IPS-18a (cell line): ENCODE data around the gene CDH12.
"Not testable (repeated sequence)": the region's sequence is repeated elsewhere in the genome, so short reads cannot be mapped to it uniquely, and the experiment has no call there.

ENCODE experiments used
- H3K27ac ChIP-seq: one replicate; pipeline ENCODE4 v1.5.1; 2013; ENCODE audit warnings: low read length
- H3K27me3 ChIP-seq: one replicate; pipeline ENCODE4 v1.6.1; 2013; ENCODE audit warnings: mild to moderate bottlenecking, low read length; ENCODE audit not compliant: control insufficient read depth, insufficient read depth
- H3K36me3 ChIP-seq: one replicate; pipeline ENCODE4 v1.6.1; 2013; ENCODE audit warnings: low read depth, low read length; ENCODE audit not compliant: control insufficient read depth
- H3K4me1 ChIP-seq: one replicate; pipeline ENCODE4 v1.6.1; 2013; ENCODE audit warnings: low read depth, low read length; ENCODE audit not compliant: control insufficient read depth
- H3K4me3 ChIP-seq: one replicate; pipeline ENCODE4 v1.5.1; 2013; ENCODE audit warnings: low read length
- H3K9ac ChIP-seq: one replicate; pipeline ENCODE4 v1.6.1; 2013; ENCODE audit warnings: mild to moderate bottlenecking, low read length, moderate library complexity
- H3K9me3 ChIP-seq: one replicate; pipeline ENCODE4 v1.6.1; 2013; ENCODE audit warnings: low read depth, low read length; ENCODE audit not compliant: control insufficient read depth

The CDH12 gene

DNA sequence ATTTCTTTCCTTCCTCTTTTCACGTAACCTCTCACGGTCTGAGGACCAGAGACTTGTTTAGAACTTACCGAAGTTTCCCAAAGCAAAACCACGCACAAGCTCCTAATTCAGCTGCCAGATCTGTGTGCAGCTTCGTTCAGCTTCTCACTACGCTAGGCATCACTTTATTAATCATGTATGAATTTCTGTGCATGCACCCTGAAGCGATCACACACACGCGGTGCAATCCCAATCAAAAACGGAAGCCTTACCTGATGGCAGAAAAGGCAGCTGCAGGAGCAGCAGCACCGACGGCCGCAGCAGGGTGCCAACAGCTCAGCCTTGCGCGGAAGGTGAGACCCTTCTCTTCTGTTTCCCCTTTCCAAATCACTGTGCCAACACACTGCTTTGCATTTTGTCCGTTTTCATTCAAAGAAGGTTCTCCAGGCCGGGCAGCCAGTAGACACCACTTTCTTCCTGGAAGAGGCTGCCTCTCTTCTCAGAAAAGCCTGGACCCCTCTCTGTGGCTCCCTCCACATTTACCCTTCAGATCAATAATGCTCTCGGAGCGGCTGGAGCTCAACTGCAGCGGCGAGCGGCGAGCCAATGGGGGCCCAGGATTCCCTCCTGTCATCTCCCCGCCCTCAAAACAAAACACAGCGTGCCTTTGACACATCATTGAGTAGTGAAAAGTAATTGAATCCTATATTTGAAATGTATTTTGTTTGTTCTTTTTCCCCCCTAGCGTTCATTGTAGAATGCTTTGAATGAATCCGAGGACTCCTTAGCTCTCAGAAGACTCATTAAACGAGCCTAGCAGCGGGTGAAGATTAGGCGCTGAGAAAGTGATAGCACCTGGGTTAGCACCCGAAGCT lies at the start of gene CDH12:
Gene CDH12, minus strand, starts transcription at position 538 of the 854 bp plus-strand sequence.
- Histone ChIP-seq H3K36me3 (no peaks in the 10 kb centered on the region), H3K27ac (no peak within 1 kb of the TSS), H3K4me3 (peak within 1 kb of the TSS; percentile 69), H3K4me1 (no peaks in the 10 kb centered on the region), H3K9ac (no peak within 1 kb of the TSS), H3K9me3 (no peaks in the 10 kb centered on the region), H3K27me3 (peaks cover 13% of the 10 kb centered on the region)

GRCh38 chr5:22901885-22902284 lies 48.7 kb upstream of the CDH12 start:
- H3K27ac ChIP-seq = no peak overlapping the region
- H3K4me1 ChIP-seq = no peaks in the 10 kb centered on the region
- no peaks in the 10 kb centered on the region for H3K9me3 ChIP-seq
- H3K36me3 ChIP-seq = no peaks in the 10 kb centered on the region
- H3K4me3 ChIP-seq = no peak overlapping the region
- no peaks in the 10 kb centered on the region for H3K27me3 ChIP-seq
- H3K9ac ChIP-seq = no peak overlapping the region

- H3K27me3 ChIP-seq = no peaks in the 10 kb centered on the region
- H3K9me3 ChIP-seq = no peaks in the 10 kb centered on the region
- no peaks in the 10 kb centered on the region for H3K36me3 ChIP-seq
- H3K27ac ChIP-seq = no peak overlapping the region
- H3K9ac ChIP-seq = no peak overlapping the region
- H3K4me1 ChIP-seq = no peaks in the 10 kb centered on the region
- no peak overlapping the region for H3K4me3 ChIP-seq
Observed at GRCh38 chr5:22900801-22901310, 47.7 kb upstream of the CDH12 start.

DNA sequence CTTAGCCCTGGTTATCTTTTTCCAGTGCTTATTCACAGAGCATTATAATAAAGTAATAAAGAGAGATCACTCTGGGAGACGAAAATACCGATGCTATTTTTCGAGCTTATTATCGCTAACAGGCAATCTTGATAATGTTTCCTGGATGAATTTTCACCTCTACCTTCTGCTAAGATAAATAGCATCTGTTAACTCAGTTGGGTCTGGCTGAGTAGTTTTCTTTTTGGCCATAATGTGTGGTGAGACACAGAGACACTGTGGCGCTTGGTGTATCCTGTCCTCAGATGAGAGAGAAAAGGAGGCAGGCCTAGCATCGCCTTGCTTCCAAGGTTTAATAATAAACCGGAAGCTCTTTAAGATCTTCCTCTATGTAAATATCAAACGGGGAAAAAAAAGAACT lies 46.2 kb upstream of the CDH12 start:
- H3K9ac ChIP-seq = no peak overlapping the region
- no peaks in the 10 kb centered on the region for H3K4me1 ChIP-seq
- no peaks in the 10 kb centered on the region for H3K27me3 ChIP-seq
- no peak overlapping the region for H3K4me3 ChIP-seq
- no peak overlapping the region for H3K27ac ChIP-seq
- H3K36me3 ChIP-seq = no peaks in the 10 kb centered on the region
- no peaks in the 10 kb centered on the region for H3K9me3 ChIP-seq

DNA sequence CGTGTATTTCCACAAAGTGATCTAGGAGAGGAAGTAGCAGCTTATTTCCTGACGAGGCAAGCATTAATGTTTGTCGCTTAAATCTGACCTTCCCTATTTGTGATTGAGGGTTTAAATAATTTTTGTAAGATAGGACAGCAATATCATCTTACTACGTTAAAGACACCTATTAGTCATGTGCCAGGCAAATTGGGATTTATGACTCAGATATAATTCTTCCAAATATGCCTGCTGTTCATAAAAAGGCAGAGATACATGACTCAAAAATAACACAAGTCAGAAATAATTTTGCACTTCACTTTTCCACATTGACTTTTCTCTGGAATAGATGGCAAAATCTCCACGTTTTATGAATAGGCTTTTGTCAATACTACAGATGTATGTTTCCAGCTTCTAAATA lies 43.0 kb upstream of the CDH12 start:
- no peak overlapping the region for H3K9ac ChIP-seq
- no peaks in the 10 kb centered on the region for H3K9me3 ChIP-seq
- no peaks in the 10 kb centered on the region for H3K4me1 ChIP-seq
- H3K36me3 ChIP-seq = no peaks in the 10 kb centered on the region
- H3K27ac ChIP-seq = no peak overlapping the region
- no peak overlapping the region for H3K4me3 ChIP-seq
- H3K27me3 ChIP-seq = no peaks in the 10 kb centered on the region

DNA sequence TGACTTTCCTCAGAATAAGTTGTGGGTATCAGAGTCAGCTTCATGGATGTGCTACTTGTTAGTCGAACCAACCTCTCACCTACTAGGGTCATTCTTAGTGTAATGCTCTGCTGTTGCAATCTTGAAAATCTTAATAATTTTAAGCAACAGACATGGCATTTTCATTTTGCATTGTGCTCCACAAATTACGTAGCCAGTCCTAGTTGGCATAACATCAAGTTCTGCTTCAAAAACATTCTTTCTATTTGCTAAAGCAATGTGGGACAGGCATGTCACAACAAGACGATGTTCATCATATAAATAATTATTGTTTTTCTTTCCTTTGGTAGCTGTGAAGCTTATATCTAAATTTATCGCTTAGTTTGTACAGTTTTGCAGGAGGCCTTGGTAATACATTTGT lies 39.3 kb upstream of the CDH12 start:
- Histone ChIP-seq H3K9me3 (no peaks in the 10 kb centered on the region), H3K9ac (no peak overlapping the region), H3K4me1 (no peaks in the 10 kb centered on the region), H3K27me3 (no peaks in the 10 kb centered on the region), H3K27ac (no peak overlapping the region), H3K4me3 (no peak overlapping the region), H3K36me3 (no peaks in the 10 kb centered on the region)

DNA sequence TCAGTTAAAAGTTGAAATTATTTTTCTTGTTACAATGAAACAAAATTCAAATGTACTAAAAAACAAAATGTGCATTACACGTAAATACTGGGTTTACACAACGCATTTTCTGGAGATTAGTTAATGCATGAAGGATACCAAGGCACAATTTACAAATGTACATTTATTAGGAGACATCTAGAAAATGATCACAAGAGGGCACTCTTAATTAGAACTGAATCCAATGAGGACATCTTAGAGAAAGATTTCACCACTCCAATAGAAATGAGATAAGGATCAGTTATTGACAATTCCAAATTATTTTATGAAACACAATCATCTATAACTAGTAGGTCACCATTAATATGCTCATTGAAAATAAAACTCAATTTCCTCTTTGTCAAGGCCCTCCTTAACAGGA lies 36.6 kb upstream of the CDH12 start:
- Histone ChIP-seq H3K4me3 (no peak overlapping the region), H3K27me3 (no peaks in the 10 kb centered on the region), H3K9ac (no peak overlapping the region), H3K27ac (no peak overlapping the region), H3K9me3 (no peaks in the 10 kb centered on the region), H3K36me3 (no peaks in the 10 kb centered on the region), H3K4me1 (no peaks in the 10 kb centered on the region)

DNA sequence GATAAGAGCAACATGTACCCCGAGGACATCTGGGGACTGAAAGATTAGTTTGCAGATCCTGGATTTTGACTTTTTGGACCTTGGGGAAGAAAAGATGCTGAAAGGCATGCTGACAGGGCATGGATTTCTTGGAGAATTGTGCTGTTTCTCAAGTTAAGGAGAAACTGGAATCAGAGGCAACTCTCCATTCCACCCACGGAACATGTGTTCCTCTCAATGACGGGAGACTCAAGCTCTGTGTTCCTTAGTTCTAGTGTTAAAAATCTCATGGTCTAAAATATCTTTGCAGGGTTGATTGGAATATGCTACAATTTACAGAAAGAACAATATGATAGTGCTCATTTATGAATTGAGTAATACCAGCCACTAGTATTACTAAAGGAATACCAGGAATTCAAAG lies 34.4 kb upstream of the CDH12 start:
- Histone ChIP-seq H3K36me3 (no peaks in the 10 kb centered on the region), H3K4me3 (no peak overlapping the region), H3K9ac (no peak overlapping the region), H3K27me3 (no peaks in the 10 kb centered on the region), H3K9me3 (no peaks in the 10 kb centered on the region), H3K4me1 (no peaks in the 10 kb centered on the region), H3K27ac (no peak overlapping the region)

DNA sequence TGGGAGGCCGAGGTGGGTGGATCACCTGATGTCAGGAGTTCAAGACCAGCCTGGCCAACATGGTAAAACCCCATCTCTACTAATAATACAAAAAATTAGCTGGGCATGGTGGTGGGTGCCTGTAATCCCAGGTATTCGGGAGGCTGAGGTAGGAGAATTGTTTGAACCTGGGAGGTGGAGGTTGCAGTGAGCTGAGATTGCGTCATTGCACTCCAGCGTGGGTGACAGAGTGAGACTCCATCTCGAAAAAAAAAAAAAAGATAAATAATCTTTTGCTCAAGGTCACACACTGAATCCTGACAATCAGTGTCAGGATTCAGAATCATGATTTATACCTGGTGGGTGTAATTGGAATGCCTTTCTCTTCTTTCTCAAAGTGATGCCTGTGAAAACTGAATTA lies 5.8 kb upstream of the CDH12 start:
- H3K36me3 ChIP-seq, H3K27me3 ChIP-seq, H3K4me1 ChIP-seq, H3K27ac ChIP-seq, H3K9ac ChIP-seq, H3K9me3 ChIP-seq, H3K4me3 ChIP-seq: not testable (repeated sequence)

DNA sequence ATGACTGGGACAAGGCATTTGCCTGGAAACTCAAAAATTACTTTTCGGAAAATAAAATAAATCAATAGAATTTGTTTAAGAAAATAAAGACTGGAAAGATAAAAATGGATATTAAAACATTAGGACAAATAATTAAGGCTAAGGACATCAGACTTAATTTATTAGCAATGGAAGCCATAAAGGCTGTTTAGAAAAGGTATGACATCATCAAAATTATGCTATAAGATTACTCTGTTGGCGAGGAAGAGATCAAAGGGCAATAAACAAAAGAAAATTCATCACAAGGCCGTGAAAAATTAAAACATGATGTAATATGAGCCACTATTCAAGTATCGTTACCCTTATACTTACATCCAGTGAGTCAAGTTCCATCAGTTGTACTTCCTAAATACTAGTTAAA lies 2.7 kb upstream of the CDH12 start:
- no peak overlapping the region for H3K27ac ChIP-seq
- no peak overlapping the region for H3K4me3 ChIP-seq
- no peaks in the 10 kb centered on the region for H3K9me3 ChIP-seq
- H3K36me3 ChIP-seq = no peaks in the 10 kb centered on the region
- no peak overlapping the region for H3K9ac ChIP-seq
- peaks cover 13% of the 10 kb centered on the region for H3K27me3 ChIP-seq
- no peaks in the 10 kb centered on the region for H3K4me1 ChIP-seq

DNA sequence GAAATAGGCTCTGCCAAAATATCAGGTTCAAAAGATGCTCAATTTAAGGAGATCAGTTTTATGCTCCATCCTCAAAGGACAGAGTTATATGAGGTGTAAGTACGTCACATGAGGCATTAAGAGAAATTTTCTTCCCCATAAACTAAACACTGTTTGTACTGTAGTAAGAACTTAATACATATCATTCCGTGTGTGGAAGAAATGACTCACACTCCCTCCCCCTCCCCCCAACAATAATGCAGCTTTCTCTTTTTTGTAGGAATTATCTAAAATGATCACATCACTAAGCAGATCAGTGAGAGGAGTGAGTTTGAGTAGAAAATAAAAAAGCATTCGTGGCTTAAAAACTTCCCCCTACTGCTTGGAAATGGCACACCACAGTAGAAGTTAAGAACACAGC lies 2.2 kb downstream of the CDH12 start:
- no peaks in the 10 kb centered on the region for H3K36me3 ChIP-seq
- no peaks in the 10 kb centered on the region for H3K9me3 ChIP-seq
- no peaks in the 10 kb centered on the region for H3K4me1 ChIP-seq
- H3K27me3 ChIP-seq = peaks cover 13% of the 10 kb centered on the region
- no peak overlapping the region for H3K27ac ChIP-seq
- H3K4me3 ChIP-seq = no peak overlapping the region
- H3K9ac ChIP-seq = no peak overlapping the region

- no peak overlapping the region for H3K4me3 ChIP-seq
- H3K27ac ChIP-seq = no peak overlapping the region
- no peak overlapping the region for H3K9ac ChIP-seq
- no peaks in the 10 kb centered on the region for H3K9me3 ChIP-seq
- peaks cover under 1% of the 10 kb centered on the region for H3K27me3 ChIP-seq
- H3K36me3 ChIP-seq = no peaks in the 10 kb centered on the region
- no peaks in the 10 kb centered on the region for H3K4me1 ChIP-seq
Observed at GRCh38 chr5:22846693-22847092, 6.5 kb downstream of the CDH12 start.
